T-helper 1 cell treated with Interleukin-12 subunit alpha and Interleukin-12 subunit beta and Interleukin-4 antibody, amounts not matched to agents 30 μg/mL and 1 μg/mL, for 36 hours (primary cell): Measurements from ENCODE around the gene APOBEC3A.
"Not testable (repeated sequence)": the region's sequence is repeated elsewhere in the genome, so short reads cannot be mapped to it uniquely, and the experiment has no call there.

Experiments
- H3K27ac Mint-ChIP-seq: one replicate; pipeline ENCODE4 v1.8.0; 2021; ENCODE audit warnings: mild to moderate bottlenecking, mixed read lengths
- H3K27me3 Mint-ChIP-seq: one replicate; pipeline ENCODE4 v1.8.0; 2021; ENCODE audit warnings: low read depth, mixed read lengths
- H3K36me3 Mint-ChIP-seq: one replicate; pipeline ENCODE4 v1.8.0; 2021; ENCODE audit warnings: low read depth, mixed read lengths
- H3K4me1 Mint-ChIP-seq: one replicate; pipeline ENCODE4 v1.8.0; 2021; ENCODE audit warnings: low read depth, mixed read lengths
- H3K4me3 Mint-ChIP-seq: one replicate; pipeline ENCODE4 v1.8.0; 2021; ENCODE audit warnings: mild to moderate bottlenecking, moderate library complexity, mixed read lengths
- H3K9me3 Mint-ChIP-seq: one replicate; pipeline ENCODE4 v1.8.0; 2021; ENCODE audit warnings: mixed read lengths

APOBEC3A gene

GRCh38 chr22:38960673-38961072, 3.3 kb downstream of the APOBEC3A start:
- not testable (repeated sequence) for H3K9me3 Mint-ChIP-seq, H3K36me3 Mint-ChIP-seq, H3K27me3 Mint-ChIP-seq, H3K27ac Mint-ChIP-seq, H3K4me3 Mint-ChIP-seq
- H3K4me1 Mint-ChIP-seq = peaks cover 27% of the 10 kb centered on the region

DNA sequence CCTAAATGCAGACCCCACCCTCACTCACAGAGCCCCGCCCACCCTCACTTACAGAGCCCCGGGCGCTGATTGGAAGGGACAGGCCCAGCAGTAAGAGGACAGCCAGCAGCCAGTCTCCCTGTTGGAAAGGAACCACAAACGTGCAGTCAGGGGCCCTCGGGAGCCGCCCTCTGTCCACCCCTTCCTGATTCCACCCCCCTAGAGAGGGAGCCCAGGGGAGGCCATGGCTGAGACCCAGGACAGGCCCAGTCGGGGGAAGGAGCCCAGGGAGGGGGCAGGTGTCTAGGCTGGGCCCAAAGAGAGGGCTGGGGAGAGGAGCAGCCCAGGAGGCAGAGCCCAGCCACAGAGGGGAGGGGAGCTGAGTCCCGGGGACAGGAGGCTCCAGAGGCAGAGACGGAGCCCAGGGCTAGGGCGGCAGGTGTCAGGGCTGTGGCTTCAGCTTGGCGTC, 5.9 kb downstream of the APOBEC3A start:
- not testable (repeated sequence) for H3K27me3 Mint-ChIP-seq, H3K27ac Mint-ChIP-seq, H3K4me3 Mint-ChIP-seq, H3K36me3 Mint-ChIP-seq, H3K9me3 Mint-ChIP-seq
- H3K4me1 Mint-ChIP-seq = peaks cover 23% of the 10 kb centered on the region

DNA sequence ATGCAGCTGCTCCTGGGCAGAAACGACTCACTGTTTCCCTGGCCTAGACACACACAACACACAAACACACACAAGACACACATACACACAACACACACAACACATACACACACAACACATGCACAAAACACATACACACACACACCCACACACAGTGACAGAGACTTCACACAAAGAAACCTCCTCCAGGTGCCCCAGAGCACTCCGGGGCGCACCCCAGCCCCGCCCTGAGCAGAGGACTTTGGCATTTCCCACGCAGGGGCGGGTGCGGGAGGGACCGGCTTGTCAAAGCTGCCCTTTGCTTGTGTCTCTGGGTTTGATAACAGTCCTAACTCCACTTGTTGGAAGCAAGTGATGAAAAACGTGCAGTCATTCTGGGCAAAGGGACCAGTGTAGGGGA, 6.5 kb downstream of the APOBEC3A start:
- no peak overlapping the region for H3K27ac Mint-ChIP-seq
- no peaks in the 10 kb centered on the region for H3K36me3 Mint-ChIP-seq
- no peaks in the 10 kb centered on the region for H3K9me3 Mint-ChIP-seq
- H3K27me3 Mint-ChIP-seq = peaks cover 1% of the 10 kb centered on the region
- no peak overlapping the region for H3K4me3 Mint-ChIP-seq
- H3K4me1 Mint-ChIP-seq = peaks cover 18% of the 10 kb centered on the region

DNA sequence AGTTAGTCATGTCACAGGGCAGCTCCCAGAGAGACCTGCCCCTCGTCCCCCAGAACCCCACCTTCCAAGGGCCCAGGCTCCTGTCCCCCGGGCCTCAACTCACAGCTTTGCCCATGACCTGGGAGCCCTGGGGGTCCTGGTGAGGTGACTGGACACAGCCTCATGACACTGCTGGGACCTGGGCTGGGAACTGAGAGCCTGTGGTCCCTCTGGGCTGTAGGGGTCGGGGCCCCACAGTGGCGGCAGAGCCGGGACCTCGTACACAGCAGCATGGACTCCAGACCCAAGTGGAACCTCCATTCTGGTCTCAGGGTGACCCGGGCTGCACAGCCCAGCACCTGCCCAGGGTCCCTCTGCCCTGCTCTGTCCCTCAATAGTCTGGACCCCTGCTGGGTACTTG, 6.9 kb downstream of the APOBEC3A start:
- H3K9me3 Mint-ChIP-seq = no peaks in the 10 kb centered on the region
- H3K27ac Mint-ChIP-seq = no peak overlapping the region
- H3K4me3 Mint-ChIP-seq = no peak overlapping the region
- H3K27me3 Mint-ChIP-seq = peaks cover 5% of the 10 kb centered on the region
- H3K36me3 Mint-ChIP-seq = no peaks in the 10 kb centered on the region
- peaks cover 16% of the 10 kb centered on the region for H3K4me1 Mint-ChIP-seq

- Mint-ChIP-seq H3K27me3 (peaks cover 8% of the 10 kb centered on the region), H3K27ac (no peak overlapping the region), H3K9me3 (no peaks in the 10 kb centered on the region), H3K4me1 (peaks cover 10% of the 10 kb centered on the region), H3K4me3 (no peak overlapping the region), H3K36me3 (no peaks in the 10 kb centered on the region)
Observed at GRCh38 chr22:38964989-38965388, 7.6 kb downstream of the APOBEC3A start.

DNA sequence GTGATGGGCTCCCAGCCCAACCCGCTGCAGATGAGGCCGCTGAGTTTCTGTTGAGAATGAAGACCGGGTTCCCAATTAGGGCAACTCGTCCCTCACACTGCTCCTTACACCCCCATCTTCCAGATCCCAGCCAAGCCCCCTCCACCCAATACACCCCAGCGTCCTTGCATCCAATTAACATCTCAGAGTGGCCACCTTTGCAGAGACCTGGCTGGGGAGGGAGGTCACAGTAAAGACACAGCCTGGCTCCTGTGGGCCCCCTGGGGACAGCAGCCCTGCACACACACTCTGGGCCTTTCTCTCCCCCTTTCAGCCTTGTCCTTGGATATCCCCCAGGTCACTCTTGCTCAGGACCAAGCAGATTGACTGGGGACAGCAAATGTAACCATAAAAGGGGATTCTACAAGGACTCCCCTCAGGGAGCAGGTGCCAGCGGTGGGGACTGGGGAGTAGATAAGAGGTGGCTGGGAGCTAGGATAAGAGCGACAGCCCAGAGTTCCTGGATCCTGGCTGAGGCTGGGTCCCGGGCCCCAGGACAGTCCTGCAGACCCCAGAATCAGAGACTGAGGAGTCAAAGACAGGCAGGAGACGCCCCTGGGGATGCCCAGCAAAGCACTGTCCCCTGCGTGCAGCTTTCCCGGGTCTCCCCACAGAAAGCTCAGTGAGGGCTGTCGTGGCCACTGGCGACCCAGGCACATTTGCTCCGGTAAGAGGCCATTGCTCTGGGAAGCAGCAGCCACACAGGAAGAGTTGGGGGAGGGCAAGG, 8.4 kb downstream of the APOBEC3A start:
- Mint-ChIP-seq H3K4me3 (no peak overlapping the region), H3K9me3 (no peaks in the 10 kb centered on the region), H3K27ac (no peak overlapping the region), H3K4me1 (peaks cover 13% of the 10 kb centered on the region), H3K36me3 (no peaks in the 10 kb centered on the region), H3K27me3 (peaks cover 17% of the 10 kb centered on the region)

GRCh38 chr22:38966380-38966702, 8.9 kb downstream of the APOBEC3A start:
- no peak overlapping the region for H3K27ac Mint-ChIP-seq
- H3K4me3 Mint-ChIP-seq = no peak overlapping the region
- peaks cover 13% of the 10 kb centered on the region for H3K4me1 Mint-ChIP-seq
- H3K9me3 Mint-ChIP-seq = no peaks in the 10 kb centered on the region
- H3K27me3 Mint-ChIP-seq = peaks cover 21% of the 10 kb centered on the region
- no peaks in the 10 kb centered on the region for H3K36me3 Mint-ChIP-seq

DNA sequence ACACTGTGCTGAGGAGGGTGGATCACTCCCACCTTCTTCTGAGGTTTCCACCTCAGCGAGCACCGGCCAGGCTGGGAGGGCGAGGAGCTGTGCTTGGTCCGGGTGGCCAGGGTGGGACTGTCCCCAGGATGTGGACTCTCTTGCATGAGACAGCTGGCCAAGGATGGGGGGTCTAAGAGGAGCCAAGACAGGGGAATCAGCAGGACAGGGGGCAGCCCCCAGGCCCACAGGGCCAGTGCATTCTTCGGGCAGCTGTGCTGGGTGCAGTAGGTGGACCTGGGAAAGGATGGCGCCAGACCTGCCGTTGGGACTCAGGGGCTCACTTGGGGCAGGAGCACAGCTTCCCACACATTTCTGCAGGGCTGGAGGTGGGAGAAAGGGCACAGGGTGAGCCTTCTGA, 9.5 kb downstream of the APOBEC3A start:
- H3K27me3 Mint-ChIP-seq = peaks cover 21% of the 10 kb centered on the region
- no peaks in the 10 kb centered on the region for H3K36me3 Mint-ChIP-seq
- no peaks in the 10 kb centered on the region for H3K9me3 Mint-ChIP-seq
- H3K4me3 Mint-ChIP-seq = no peak overlapping the region
- peaks cover 13% of the 10 kb centered on the region for H3K4me1 Mint-ChIP-seq
- H3K27ac Mint-ChIP-seq = peak overlapping the region; percentile 9

- Mint-ChIP-seq H3K4me3 (no peak overlapping the region), H3K27me3 (peaks cover 21% of the 10 kb centered on the region), H3K9me3 (no peaks in the 10 kb centered on the region), H3K27ac (no peak overlapping the region), H3K36me3 (no peaks in the 10 kb centered on the region), H3K4me1 (peaks cover 13% of the 10 kb centered on the region)
Observed at GRCh38 chr22:38967451-38968450, 10.3 kb downstream of the APOBEC3A start.

GRCh38 chr22:38968801-38969200, 11.4 kb downstream of the APOBEC3A start:
- Mint-ChIP-seq H3K27ac (no peak overlapping the region), H3K27me3 (peaks cover 21% of the 10 kb centered on the region)

DNA sequence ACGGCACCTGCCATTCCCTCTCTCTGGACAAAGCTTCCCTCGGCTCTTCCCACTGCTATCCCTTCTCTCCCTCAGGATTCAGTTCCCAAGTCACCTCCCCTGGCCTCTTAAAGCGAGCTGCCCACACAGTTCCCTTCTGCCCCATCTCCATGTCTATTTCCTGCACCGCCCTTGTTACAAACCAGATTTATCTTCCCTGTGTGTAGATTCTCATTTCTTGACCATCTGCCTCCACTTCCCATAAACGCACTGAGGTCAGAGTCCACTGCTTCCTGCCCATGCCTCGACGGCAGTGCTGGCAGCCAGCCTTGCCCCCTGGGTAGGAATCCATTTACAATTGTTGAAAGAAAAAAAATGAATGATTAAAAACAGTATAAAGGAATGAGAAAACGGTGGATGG, 13.1 kb downstream of the APOBEC3A start:
- H3K36me3 Mint-ChIP-seq = no peaks in the 10 kb centered on the region
- H3K4me3 Mint-ChIP-seq = no peak overlapping the region
- H3K27ac Mint-ChIP-seq = no peak overlapping the region
- no peaks in the 10 kb centered on the region for H3K9me3 Mint-ChIP-seq
- H3K4me1 Mint-ChIP-seq = peaks cover 14% of the 10 kb centered on the region
- peaks cover 21% of the 10 kb centered on the region for H3K27me3 Mint-ChIP-seq

More at GRCh38 chr22:38968801-38969200, 11.4 kb downstream of the APOBEC3A start:
- Mint-ChIP-seq H3K4me1 (peaks cover 16% of the 10 kb centered on the region), H3K36me3 (no peaks in the 10 kb centered on the region), H3K9me3 (no peaks in the 10 kb centered on the region), H3K4me3 (no peak overlapping the region)

GRCh38 chr22:38971202-38971601, 13.8 kb downstream of the APOBEC3A start:
- Mint-ChIP-seq H3K36me3 (no peaks in the 10 kb centered on the region), H3K27ac (no peak overlapping the region), H3K9me3 (no peaks in the 10 kb centered on the region), H3K27me3 (peaks cover 21% of the 10 kb centered on the region), H3K4me3 (no peak overlapping the region), H3K4me1 (peaks cover 14% of the 10 kb centered on the region)

GRCh38 chr22:38971791-38972190, 14.4 kb downstream of the APOBEC3A start:
- H3K9me3 Mint-ChIP-seq = no peaks in the 10 kb centered on the region
- peaks cover 14% of the 10 kb centered on the region for H3K4me1 Mint-ChIP-seq
- no peak overlapping the region for H3K27ac Mint-ChIP-seq
- no peaks in the 10 kb centered on the region for H3K36me3 Mint-ChIP-seq
- peaks cover 21% of the 10 kb centered on the region for H3K27me3 Mint-ChIP-seq
- no peak overlapping the region for H3K4me3 Mint-ChIP-seq

DNA sequence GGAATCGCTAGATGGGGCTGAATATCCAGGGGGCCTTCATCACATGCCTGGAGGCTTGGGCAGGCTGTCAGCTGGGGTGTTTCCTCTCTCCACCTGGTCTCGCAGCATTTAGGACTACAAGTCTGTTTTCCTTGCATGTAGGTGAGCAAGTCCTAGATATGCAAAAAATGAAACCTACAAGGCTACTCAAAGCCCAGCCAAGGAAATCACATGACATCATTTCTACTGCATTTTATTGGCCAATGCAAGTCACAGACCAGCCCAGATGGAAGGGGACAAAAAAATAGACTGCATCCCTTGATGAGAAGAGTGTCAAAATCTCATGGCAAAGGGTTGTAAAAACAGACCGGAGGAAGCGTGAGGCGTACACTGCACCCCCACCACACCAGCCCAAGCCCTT, 15.1 kb downstream of the APOBEC3A start:
- Mint-ChIP-seq H3K4me3 (no peak overlapping the region), H3K9me3 (peaks cover 5% of the 10 kb centered on the region), H3K27me3 (peaks cover 26% of the 10 kb centered on the region), H3K4me1 (peaks cover 15% of the 10 kb centered on the region), H3K36me3 (peaks cover 2% of the 10 kb centered on the region), H3K27ac (no peak overlapping the region)
